HL-60 (cell line): ENCODE measurements around the gene NIN.

Experiments used
- DNase-seq, 2 experiments: peaks; one replicate each; pipeline ENCODE4 v3.0.0-alpha.2; 2010 to 2020; ENCODE audit warnings: low read depth in 1 of 2, low spot score in 1 of 2
- H3K27ac ChIP-seq: fragments of 250-450 bp; sonication (Bioruptor Pico); replicated peaks from 2 replicates; pipeline ENCODE4 v1.5.1; 2020; ENCODE audit warnings: mild to moderate bottlenecking, moderate library complexity
- H3K27me3 ChIP-seq: fragments of 250-450 bp; sonication (Bioruptor Pico); 2 replicates; pipeline ENCODE4 v1.5.1; 2021; ENCODE audit warnings: mild to moderate bottlenecking, moderate library complexity; ENCODE audit not compliant: insufficient read depth, poor library complexity, severe bottlenecking
- H3K4me3 ChIP-seq: replicated peaks from 2 replicates; pipeline ENCODE4 v1.5.1; 2011; ENCODE audit warnings: mild to moderate bottlenecking, control low read depth, low read length; ENCODE audit not compliant: insufficient read depth
- GABPA ChIP-seq: IDR thresholded peaks from 2 replicates; pipeline ENCODE4 v1.6.1; 2012; ENCODE audit warnings: low read depth
- POLR2AphosphoS5 ChIP-seq: IDR thresholded peaks from 2 replicates; pipeline ENCODE4 v1.6.1; 2012; ENCODE audit warnings: low read depth
- SPI1 ChIP-seq: IDR thresholded peaks from 2 replicates; pipeline ENCODE4 v1.6.1; 2012; ENCODE audit warnings: low read depth, mild to moderate bottlenecking, borderline replicate concordance
- TF ChIP-seq, protein P1 (sequence below): IDR thresholded peaks from 2 replicates; pipeline ENCODE4 v1.6.1; 2012; ENCODE audit warnings: low read depth; ENCODE audit not compliant: insufficient replicate concordance
- TF ChIP-seq, protein P2 (sequence below): IDR thresholded peaks from one replicate; pipeline ENCODE4 v1.5.1; 2011; ENCODE audit warnings: low read length, control low read depth, inconsistent platforms; ENCODE audit not compliant: insufficient read depth

NIN gene

DNA sequence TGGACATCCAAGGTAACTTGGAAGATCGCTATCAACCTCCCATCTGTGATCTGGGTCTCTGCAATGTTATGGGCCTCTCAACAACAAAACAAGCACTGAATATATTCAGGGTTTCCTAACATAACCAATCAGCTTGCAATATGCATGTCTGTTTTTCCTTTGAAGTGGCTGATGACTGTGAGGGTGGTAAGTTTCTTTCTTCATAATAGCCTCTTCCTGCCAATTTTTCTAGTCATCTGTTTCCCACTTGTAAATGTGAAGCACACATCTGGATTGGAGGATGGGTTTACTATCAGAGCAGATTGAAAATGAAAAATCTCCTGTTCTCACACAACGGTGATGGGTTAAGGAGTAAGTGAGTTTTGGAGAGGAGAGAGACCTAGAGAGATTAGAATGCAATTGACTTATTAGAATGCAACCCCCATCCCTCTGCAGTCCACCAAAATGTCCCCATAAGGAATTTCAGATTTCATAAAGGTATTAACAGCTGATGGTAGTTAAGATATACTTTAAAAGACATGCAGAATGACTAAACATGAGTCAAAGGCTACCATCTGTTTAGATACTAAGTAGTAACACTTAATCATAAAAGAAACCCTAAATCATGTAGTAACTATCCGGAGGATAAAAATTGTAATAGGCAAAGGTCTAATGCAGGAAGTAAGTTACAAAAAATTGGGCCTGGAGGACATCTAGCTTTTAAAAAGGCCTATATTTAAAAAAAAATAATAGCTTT lies 104.4 kb downstream of the NIN start:
- DNase-seq: no peak
- Histone ChIP-seq H3K27me3 (no peaks in the 10 kb centered on the region), H3K4me3 (no peak overlapping the region), H3K27ac (no peak overlapping the region)
- no peak for TF ChIP-seq POLR2AphosphoS5
- TF ChIP-seq GABPA: no peak
- TF ChIP-seq, protein P1, sequence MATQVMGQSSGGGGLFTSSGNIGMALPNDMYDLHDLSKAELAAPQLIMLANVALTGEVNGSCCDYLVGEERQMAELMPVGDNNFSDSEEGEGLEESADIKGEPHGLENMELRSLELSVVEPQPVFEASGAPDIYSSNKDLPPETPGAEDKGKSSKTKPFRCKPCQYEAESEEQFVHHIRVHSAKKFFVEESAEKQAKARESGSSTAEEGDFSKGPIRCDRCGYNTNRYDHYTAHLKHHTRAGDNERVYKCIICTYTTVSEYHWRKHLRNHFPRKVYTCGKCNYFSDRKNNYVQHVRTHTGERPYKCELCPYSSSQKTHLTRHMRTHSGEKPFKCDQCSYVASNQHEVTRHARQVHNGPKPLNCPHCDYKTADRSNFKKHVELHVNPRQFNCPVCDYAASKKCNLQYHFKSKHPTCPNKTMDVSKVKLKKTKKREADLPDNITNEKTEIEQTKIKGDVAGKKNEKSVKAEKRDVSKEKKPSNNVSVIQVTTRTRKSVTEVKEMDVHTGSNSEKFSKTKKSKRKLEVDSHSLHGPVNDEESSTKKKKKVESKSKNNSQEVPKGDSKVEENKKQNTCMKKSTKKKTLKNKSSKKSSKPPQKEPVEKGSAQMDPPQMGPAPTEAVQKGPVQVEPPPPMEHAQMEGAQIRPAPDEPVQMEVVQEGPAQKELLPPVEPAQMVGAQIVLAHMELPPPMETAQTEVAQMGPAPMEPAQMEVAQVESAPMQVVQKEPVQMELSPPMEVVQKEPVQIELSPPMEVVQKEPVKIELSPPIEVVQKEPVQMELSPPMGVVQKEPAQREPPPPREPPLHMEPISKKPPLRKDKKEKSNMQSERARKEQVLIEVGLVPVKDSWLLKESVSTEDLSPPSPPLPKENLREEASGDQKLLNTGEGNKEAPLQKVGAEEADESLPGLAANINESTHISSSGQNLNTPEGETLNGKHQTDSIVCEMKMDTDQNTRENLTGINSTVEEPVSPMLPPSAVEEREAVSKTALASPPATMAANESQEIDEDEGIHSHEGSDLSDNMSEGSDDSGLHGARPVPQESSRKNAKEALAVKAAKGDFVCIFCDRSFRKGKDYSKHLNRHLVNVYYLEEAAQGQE: no peak
- no peak for TF ChIP-seq SPI1
- TF ChIP-seq, protein P2, sequence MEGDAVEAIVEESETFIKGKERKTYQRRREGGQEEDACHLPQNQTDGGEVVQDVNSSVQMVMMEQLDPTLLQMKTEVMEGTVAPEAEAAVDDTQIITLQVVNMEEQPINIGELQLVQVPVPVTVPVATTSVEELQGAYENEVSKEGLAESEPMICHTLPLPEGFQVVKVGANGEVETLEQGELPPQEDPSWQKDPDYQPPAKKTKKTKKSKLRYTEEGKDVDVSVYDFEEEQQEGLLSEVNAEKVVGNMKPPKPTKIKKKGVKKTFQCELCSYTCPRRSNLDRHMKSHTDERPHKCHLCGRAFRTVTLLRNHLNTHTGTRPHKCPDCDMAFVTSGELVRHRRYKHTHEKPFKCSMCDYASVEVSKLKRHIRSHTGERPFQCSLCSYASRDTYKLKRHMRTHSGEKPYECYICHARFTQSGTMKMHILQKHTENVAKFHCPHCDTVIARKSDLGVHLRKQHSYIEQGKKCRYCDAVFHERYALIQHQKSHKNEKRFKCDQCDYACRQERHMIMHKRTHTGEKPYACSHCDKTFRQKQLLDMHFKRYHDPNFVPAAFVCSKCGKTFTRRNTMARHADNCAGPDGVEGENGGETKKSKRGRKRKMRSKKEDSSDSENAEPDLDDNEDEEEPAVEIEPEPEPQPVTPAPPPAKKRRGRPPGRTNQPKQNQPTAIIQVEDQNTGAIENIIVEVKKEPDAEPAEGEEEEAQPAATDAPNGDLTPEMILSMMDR: no peak

DNA sequence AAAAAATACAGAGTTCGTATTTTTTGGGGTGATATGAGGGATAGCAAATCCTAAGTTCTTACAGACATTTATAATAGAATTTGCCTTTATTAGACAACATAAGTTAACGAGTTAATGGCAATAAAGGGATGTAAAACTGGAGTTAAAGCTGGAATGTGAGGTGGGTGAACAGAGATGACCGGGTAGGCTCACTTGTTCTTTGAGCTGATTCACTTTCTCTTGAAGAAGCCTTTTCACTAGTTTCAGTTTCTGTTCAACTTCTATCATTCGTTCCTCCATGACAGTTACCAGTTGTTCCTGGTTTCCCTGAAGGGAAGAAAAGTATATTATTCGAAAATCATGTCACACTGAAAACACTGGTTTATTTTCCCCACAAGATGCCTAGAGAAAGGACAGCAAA lies 105.2 kb downstream of the NIN start:
- no peaks in the 10 kb centered on the region for H3K27me3 ChIP-seq
- no peak overlapping the region for H3K4me3 ChIP-seq
- no peak overlapping the region for H3K27ac ChIP-seq
- TF ChIP-seq GABPA (no peak), POLR2AphosphoS5 (no peak), SPI1 (no peak)
- DNase-seq: no peak

DNA sequence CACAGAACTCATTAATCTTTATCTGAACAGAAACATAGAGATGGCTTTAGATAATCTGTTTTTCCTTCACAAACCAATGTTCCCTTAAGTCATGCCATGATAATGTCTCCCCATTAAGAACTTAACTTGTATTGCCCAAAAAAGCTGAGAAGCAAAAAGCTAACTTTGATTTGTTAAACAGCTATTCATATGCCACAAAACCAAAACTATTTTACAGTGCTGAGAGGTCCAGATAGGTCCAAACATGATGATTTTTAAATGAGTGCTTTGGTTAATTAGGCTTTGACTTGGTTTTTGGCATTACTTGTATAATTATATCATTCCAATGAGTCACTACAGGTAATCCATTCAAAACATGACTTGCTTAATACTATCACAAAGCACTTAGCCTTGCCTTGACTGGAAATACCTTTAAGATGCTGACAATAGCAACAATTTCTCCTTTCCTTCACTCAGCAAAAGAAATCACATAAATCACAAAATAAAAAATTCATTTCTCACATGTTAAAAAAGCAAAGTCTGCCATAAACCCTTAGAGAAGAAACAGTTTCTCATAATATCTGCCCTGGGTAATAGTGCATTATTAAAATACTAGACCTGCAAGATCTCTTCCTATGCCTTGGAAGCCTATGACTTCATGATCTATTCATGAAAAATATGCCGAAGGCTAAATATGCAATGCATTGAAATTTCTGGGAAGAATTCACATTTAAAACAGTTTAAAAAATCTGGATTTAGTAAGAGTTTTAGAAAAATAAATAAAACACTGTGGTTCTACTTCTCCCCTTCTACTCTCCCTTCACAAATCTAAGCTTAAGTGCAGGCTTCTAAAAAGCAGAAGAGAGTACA lies 110.8 kb downstream of the NIN start:
- H3K27ac ChIP-seq: no peak overlapping the region
- no peak for TF ChIP-seq POLR2AphosphoS5
- TF ChIP-seq, protein P1: no peak
- TF ChIP-seq SPI1: no peak
- TF ChIP-seq GABPA: no peak
- TF ChIP-seq, protein P2: no peak
- DNase-seq: no peak
- no peaks in the 10 kb centered on the region for H3K27me3 ChIP-seq
- H3K4me3 ChIP-seq: no peak overlapping the region

DNA sequence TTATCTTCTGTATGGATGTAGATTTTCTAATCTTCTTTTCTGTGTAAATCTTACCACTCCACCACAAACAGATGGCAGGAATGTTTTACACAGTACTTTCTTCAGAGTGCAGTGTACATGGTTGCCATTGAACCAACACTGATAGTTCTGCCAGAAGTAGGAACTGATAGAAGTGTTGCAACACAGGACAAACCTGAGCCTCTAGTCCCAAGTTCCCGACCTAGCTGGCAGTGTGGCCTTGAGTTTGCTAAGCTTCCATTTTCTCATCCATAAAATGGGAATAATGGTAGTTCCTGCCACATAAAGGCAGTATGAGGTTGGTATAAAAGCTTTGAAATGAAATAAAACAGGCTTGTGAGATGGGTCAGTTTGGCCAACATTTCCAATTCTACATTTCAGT lies 112.0 kb downstream of the NIN start:
- peak in 1 of 2 experiments; percentile 13 for DNase-seq
- H3K27me3 ChIP-seq: no peaks in the 10 kb centered on the region
- no peak overlapping the region for H3K4me3 ChIP-seq
- no peak for TF ChIP-seq POLR2AphosphoS5
- TF ChIP-seq, protein P1: no peak
- TF ChIP-seq SPI1: no peak
- TF ChIP-seq GABPA: no peak
- TF ChIP-seq, protein P2: no peak
- H3K27ac ChIP-seq: no peak overlapping the region
